Measurements from ENCODE around the gene QPCTL.

QPCTL gene

DNA sequence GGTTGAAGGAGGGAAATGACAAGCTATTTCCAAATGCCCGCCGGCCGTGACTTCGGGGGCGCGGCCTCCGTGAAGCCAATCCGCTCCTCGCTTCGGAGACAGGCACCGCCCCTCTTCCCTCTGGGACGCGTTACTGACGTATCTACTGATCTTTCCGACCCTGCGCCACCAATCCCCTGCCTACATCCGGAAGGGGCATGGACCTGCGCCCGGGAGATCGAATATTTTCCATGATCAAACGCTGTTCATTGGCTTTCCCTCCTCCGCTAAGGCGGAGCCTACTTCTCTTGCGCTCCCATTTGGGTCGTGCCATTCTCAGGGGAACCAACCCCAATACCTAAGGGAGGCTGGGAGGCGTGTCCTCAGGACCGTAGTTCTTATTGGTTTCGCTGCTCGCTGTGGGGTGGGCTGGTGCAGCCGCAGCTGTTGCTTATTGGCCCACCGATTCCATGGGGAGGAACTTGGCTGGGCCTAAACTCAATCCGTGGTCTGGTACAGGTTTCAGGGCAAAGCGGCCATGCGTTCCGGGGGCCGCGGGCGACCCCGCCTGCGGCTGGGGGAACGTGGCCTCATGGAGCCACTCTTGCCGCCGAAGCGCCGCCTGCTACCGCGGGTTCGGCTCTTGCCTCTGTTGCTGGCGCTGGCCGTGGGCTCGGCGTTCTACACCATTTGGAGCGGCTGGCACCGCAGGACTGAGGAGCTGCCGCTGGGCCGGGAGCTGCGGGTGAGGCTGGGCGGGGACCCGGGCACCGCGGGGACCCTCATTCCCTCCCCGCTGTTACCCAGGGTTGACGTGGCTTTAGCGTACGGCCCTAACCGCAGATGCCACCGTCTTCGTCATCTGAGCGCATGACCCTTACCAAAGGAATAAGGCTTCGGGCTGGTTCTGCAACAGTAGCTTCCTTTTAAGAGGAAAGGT, at the start of gene QPCTL:
Gene QPCTL, plus strand, starts transcription at position 480 of the 919 bp plus-strand sequence. Its CDS starts 38 bp downstream, at position 518.
- DNase-seq = peak; percentile 99

DNA sequence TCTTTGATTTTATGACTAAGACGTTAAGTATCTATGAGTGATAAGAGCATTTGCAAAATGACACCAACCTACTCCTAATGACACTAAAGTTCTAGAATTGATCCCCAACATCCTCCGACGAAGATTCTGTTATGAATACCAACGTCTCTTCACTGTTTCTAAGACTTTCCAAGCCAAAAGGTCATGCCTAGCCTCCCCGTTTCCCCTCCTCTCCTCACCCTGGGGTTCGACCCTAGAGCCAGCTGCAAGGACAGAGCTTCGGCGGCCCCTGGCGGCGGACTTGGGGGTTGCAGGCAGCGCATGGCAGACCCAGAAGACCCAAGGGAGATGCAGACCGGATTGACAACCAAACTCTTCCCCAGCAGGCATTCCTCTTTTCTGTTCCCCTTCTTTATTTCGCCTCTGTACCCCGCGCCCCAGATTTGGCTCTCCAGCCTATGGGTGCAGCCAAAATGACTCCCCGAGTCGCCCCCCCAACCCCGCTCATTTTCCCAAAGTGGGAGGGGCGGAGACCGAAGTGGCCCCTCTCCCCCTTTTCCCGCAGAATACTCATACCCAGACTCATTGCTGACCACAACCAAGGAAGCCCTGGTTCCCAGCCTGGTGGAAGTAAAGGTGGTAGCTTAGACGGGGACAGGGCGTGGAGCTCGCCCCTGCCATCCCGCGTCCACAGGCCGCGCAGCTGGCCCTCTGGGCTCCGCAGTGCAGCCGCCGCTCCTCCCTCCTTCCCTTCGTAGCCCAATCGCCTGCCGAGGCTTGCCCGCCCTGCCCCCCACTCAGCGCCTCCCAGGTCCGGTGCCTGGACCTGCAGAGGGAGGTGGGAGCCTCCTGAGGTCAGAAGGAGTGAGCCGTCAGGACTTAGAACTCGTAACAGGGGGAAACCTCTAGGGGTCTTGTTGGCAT, 49.2 kb upstream of the QPCTL start:
- DNase-seq = peak; percentile 98

DNA sequence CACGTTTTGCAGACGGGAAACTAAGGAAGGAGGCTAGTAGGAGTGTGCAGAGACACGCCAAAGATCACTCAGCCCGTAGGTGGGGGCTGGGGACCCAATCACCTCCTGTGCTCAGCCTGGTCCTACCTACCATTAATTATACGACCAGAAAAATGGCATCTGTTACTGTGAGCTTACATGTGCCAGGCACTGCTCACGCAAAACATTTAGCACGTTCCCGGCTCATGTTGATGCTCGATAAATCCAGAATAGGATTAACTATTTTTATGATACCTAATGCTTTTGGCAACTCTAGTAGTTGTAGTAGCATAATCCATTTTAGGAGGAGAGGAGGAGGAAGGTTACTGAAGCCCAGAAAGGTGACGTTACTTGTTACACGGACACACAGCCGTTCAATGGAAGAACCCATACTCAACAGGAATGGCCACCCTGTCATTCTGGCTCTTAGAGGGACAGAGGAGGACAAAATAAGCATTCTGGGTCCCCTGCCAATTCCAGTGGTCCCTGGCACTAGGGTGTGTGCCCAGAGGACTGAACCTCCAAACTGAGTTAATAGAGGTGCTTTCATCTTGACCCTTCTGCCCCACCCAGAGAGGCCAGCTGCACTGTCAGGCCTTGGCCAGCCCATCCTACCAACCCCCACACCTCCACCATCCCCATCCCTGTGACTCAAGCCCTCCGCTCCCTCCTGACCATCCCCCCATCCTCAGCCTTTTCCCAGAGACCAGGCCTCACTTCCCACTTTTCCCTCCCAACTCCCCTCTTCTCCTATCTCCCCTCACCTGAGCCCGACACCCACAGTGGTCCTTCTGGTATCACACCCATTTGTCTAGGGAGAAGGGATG, 48.3 kb upstream of the QPCTL start:
- DNase-seq = no peak

DNA sequence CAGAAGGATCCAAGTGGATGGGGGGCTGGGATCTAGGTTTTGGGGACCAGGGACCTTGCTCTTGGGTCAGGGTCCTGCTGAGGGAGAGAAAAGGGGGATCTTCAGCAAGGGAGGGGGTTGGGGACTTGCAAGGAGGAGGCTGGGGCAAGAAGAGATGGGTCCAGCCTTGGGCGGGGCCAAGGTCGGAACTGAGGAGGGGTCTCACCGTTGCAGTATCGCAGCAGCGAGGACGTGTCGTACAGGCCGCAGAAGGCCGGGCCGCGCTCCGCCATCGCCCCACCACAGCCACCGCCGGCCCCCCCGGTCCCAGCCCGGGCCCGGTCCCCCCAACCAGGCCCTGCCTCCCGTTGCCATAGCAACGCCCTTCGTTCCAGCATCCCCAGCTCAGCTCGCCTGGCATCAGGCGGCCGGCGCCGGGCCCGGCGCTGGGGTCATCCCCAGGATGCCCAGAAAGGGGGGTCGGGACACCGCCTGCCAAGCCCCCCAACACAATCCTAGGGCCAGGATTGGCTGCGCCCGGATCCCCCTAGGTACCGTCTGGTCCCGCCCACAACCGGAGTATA, 47.3 kb upstream of the QPCTL start:
- DNase-seq = no peak

DNA sequence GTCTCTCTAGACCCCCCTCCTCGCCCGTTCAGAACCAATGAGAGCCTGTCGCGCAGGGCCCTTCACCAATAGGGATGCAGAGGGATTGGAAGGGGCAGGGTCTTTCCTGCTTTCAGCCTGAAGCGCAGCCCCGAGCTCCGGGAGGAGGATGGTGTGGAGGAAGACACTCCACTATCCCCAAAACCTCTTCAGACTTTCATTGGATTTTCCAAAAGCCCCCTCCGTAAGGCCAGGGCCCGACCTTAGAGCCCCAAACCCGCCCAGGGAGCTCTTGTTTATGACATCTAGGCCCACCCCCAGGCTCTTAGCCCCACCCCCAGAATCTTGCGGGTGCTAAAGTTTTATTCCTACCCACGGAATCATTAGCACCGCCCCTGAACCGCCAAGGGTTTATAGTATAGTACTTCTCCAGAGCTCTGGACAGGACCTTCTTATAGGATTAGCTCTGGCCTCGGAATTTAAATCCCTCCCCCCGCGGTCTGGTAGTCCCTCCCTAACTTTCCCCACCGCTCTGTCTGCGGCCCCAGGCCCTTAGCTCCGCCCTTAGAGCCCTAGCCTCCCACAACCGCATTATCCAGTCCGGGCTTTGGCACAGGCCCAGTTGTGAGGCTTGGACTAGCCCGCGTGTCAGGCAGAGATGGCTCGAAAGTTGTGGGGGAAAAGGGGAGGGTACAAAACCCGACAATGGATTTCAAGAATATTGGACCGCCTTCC, 46.7 kb upstream of the QPCTL start:
- peak; percentile 89 for DNase-seq

DNA sequence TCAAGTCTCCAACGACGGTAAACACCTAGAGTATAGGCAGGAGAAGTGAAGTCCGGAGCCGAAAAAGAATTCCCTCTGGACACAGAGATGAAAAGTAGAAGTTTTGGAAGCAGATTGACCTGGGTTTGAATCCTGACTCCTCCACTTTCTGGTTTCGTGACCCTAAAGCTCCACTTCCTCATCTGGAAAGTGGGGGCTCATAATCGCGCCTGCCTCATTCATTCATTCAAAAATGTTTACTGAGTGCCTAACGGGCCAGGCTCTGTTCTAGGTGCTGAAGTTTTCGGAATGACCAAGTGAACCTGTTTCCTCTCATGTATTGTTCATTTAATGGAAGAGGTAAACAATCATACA, 46.1 kb upstream of the QPCTL start:
- no peak for DNase-seq

DNA sequence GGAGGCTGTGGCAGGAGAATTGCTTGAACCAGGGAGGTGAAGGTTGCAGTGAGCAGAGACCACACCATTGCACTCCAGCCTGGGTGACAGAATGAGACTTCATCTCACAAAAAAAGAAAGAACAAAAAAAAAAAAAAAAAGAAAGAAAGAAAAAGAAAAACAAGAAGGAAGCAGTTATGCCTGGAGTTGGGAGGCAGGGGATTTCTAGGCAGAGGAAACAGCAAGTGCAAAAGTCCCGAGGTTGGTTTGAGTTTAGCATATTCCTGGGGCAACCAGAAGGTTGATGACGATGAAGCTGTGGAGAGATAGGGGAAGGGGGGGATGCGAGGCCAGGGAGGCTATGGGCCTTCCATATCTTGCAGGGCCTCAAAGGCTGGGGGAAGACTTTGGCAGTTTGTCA, 41.7 kb upstream of the QPCTL start:
- DNase-seq = no peak

DNA sequence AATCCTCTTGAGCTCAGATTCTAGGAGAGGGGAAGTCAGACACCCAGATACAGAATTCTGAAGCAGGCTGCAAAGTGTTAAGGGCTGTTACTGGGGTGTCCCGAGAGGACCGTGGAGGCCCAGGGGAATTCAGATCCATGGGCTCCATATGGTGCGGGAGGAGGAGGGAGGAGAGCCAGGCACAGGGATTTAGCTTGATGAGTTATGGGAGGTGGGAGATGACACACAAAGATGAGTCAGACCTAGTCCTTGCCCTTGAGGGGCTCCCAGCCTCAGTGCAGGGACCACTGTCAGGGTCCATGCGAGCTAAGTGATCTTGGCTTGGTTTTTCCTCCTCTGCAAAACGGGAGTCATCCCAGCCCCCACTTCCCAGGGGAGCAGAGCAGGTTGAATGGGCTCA, 38.8 kb upstream of the QPCTL start:
- no peak for DNase-seq

DNA sequence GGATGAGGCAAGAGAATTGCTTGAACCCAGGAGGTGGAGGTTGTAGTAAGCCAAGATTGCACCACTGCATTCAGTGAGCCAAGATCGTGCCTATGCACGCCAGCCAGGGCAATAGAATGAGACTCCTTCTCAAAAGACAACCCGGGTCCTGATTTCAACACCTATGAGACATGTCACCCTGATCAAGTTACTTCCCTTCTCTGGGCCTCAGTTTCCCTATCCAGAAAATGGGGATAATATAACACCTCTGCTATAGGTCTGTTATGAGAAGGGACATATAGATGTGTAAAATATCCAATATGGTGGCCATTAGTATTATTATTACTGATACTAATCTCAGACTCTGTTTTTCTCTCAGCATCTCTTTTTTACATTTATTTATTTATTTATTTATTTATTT, 37.4 kb upstream of the QPCTL start:
- DNase-seq = no peak

DNA sequence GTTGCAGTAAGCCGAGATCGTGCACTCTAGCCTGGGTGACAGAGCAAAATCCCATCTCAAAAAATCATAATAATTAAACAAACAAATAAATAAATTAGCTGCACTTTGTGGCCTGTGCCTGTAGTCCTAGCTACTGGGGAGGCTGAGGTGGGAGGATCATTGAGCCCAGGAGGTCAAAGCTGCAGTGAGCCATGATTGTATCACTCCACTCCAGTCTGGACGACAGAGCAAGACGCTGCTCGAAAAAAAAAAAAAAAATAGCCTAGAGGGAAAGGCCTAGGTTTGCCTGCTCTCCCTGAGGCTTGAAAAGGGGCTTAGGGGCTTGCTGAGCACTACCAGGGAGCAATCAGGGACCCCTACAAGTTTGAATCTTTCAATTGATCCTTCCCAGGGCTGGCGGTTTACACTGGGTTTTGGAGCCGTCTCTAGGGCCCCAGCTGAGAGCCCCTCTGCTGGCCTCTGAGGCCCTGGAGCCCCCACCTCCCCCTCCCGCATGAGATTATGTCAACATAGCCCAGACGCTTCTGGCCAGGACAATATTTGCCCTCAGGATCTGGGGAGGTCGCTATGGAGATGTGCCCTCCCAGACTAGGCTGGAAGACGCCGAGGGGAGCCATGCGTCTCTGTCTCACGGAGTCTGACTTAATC, 34.8 kb upstream of the QPCTL start:
- no peak for DNase-seq

DNA sequence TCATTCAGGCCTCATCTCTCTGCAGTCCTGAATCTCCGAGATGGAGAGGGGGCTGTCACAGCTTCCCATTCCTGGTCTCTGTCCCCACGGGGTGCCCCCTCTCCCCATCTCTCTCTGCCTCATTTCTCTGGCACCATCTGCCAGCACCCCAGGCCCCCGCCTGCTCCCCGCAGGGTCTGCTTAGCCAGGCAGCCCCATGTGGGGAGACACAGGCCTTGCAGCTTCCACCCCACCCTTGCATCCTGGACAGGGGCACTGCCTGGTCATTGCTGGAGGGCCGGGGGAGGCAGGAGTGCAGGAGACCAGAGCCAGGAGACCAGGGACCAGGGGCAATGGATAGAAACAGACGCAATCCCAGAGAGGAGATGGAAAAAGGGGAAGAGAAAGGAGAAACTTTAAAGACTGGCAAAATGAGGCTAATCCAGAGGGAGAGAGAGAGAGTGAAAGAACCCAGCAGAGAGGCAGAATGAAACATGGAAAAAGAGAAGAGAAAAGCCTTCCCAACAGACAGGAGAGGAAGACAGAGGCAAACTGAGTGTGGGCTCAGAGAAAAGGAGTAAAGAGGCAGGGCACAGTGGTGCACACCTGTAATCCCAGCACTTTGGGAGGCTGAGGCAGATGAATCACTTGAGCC, 33.3 kb upstream of the QPCTL start:
- DNase-seq = no peak

DNA sequence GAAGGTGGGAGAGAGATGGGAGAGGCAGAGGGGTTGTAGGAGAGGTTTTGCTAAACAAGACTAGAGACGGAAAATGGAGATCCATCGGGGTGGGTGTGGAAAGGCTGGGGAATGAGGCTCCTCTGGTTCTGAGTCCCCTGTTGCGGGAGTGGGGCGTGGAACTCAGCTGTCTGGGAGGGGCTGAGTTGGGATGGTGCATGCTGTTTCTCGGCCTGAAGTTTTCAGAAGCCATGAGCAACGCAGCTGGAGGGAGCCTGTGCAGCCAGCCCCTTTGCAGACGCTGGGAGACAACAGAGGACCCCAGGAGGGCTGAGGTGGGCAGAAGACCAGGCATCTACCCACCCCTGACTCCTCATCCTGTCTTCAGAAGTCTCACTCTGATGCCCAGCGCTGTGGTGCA, 31.8 kb upstream of the QPCTL start:
- DNase-seq = no peak

DNA sequence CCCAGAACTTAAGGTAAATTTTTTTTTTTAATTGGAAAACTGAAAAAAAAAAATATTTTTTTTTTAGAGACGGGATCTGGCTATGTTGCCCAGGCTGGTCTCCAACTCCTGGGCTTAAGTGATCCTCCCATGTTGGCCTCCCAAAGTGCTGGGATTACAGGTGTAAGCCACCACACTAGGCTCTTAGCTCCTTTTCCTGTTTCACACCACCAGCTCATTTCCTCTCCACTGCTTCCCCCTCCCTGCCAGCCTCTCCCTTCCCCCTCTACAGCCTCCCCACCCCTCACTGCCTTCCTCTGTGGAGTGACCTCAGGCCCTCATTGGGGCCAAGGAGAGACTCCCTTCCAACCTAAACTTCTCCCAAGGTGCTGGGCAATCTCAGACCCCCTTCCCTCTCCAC, 28.7 kb upstream of the QPCTL start:
- no peak for DNase-seq

DNA sequence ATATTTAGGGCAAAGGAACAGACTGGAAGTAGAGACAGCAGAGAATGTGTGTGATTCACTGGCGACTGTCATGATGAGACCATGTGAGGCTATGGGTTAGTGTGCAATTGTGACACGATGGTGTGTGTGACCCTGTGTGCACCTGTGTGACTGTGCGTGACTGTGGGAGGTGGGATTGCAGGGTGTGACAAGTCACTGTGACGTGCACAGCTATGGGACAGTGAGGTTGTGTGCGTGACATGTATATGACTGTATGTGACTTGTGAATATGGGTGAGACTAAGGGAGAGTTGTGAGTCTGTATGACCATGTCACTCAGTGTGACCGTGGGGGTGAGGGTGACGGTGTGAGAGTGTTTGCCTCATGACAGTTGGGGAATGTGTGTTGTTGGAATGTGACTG, 27.9 kb upstream of the QPCTL start:
- DNase-seq = no peak

DNA sequence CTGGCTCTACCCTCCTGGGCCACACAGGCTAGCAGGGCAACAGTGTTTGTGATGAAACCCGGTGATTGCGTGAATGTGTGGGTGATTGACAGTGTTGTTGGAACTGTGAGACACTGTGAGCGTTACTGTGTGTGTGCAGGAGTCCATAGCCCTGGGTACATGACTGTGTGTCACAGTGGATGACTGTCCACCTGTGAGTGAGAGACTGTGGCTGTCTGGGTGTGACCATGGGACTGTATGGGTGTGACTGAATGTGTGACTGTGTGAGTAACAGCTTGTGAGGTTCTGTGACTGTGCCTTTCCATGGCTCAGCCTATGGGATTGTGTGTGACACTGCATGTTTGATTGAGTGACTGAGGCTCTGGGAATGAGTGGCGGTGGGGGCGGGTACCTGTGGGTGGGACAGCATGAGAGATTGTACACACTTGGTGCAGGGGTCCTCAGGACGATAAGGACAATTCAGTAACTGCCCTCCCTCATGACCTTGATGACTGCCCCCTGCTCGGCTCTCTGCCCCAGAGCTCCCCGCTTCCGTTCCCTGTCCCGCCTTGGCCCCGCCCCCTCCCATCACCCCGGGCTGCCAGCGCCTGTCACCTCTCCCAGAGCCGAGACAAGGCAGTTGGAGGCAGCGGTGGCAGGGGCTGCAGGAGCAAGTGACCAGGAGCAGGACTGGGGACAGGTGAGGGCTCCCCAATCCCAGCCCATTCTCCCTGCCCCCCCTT, 24.7 kb upstream of the QPCTL start, which contains the start of gene GIPR:
Gene GIPR, plus strand, starts transcription at position 602 of the 722 bp plus-strand sequence. CDS start 1,300 bp downstream, outside the sequence.
- peak; percentile 79 for DNase-seq

DNA sequence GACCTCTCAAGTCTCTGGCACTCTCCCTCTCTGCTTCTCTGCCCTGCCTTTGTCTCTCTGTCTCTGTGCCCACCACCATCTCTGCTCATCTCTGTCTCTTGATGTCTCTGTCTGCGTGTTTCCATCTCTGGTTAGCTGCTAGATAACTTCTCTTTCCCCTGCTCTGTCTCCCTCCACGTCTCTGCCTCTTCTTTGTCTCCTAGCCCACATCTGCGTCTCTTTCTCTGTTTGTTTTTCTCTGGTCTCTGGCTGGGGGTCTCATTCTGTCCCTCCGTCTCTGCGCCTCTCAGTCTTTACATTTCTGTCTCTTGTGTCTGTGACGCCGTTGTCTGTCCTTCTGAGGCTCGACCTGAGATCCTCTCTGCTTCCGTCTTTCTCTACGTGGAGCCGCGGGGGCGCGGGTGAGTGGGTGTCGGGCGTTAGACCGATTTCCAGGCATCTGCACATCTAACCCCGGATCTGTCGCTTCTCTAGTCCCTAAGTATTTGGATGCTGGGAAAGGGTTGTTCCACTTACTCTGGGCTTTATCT, 24.1 kb upstream of the QPCTL start:
- DNase-seq = no peak

DNA sequence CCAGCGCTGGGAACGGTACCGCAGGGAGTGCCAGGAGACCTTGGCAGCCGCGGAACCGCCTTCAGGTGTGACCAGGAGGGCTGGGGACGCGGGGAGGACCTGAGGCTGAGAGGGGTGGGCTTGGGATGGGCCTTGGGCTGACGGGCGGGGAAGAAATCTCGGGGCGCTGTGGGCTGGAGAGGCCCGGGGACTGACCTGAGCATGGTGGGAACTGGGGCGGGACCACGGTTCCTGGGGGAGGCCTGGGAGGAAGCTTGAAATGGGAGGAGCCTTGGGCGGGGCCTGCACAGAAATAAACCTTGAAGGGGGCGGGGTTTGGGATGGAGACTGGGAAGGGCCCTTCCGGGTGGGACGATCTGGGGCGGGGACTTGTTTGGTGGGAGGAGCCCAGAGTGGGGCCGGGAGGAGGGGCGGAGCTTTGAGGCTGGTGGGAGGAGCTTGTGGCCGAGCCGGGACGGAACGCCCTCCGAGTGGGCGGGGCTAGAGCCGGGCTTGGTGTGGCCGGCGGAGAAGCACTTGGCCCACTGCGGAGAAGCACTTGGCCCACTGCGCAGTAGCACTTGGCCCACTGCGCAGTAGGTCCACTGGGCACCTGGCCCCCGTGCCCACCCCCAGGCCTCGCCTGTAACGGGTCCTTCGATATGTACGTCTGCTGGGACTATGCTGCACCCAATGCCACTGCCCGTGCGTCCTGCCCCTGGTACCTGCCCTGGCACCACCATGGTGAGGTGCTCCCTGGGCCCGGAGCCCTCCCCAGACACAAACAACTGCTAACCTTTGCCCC, 21.6 kb upstream of the QPCTL start:
- DNase-seq = peak; percentile 91

DNA sequence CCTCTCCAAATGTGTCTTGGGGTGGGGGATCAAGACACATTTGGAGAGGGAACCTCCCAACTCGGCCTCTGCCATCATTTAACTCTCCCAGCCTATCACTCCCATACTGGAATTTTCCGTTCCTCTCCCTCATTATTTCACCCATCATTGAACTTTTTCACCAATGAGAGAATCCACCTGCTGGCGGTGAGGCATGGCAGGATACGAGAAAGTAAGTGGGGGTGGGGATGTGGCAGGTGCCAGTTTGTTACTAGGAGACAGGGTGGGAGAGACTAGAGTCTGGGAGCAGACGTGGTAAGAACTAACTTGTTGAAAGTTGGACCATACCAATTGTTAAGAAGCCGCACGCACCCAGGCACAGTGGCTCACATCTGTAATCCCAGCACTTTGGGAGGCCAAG, 17.5 kb upstream of the QPCTL start:
- no peak for DNase-seq

DNA sequence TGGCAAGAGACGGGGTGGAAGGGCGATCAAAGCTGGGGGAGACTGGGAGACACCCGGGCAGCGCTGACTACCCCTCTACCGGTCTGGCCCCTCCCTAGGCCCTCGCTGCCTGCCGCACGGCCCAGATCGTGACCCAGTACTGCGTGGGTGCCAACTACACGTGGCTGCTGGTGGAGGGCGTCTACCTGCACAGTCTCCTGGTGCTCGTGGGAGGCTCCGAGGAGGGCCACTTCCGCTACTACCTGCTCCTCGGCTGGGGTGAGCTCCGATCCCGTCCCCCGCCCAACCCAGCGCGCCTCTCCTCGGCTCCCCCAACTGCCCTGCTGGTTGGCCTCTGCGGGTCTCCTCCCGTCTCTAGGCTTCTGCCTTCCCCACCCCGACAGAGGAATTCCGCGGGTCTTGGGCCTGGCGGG, 15.6 kb upstream of the QPCTL start:
- peak; percentile 28 for DNase-seq
